ENCODE measurements around the gene NBPF20. TPM values are rescaled to one million over a fixed set of nuclear protein-coding genes. Genes with fewer than 3 reads are reported as not detected.
"Not testable (repeated sequence)": the region's sequence is repeated elsewhere in the genome, so short reads cannot be mapped to it uniquely, and the experiment has no call there.

Gene NBPF20, protein sequence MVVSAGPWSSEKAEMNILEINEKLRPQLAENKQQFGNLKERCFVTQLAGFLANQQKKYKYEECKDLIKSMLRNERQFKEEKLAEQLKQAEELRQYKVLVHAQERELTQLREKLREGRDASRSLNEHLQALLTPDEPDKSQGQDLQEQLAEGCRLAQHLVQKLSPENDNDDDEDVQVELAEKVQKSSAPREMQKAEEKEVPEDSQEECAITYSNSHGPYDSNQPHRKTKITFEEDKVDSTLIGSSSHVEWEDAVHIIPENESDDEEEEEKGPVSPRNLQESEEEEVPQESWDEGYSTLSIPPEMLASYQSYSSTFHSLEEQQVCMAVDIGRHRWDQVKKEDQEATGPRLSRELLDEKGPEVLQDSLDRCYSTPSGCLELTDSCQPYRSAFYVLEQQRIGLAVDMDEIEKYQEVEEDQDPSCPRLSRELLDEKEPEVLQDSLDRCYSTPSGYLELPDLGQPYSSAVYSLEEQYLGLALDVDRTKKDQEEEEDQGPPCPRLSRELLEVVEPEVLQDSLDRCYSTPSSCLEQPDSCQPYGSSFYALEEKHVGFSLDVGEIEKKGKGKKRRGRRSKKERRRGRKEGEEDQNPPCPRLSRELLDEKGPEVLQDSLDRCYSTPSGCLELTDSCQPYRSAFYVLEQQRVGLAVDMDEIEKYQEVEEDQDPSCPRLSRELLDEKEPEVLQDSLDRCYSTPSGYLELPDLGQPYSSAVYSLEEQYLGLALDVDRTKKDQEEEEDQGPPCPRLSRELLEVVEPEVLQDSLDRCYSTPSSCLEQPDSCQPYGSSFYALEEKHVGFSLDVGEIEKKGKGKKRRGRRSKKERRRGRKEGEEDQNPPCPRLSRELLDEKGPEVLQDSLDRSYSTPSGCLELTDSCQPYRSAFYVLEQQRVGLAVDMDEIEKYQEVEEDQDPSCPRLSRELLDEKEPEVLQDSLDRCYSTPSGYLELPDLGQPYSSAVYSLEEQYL (N-terminal part only)
- total RNA-seq, result 1 to 10 TPM; 2.0 to 2.1 TPM
- long read RNA-seq, partial matches to known transcripts, result 11 of 15 reads
- long read RNA-seq, other reads (novel, unspliced or antisense), result 4 of 15 reads

DNA sequence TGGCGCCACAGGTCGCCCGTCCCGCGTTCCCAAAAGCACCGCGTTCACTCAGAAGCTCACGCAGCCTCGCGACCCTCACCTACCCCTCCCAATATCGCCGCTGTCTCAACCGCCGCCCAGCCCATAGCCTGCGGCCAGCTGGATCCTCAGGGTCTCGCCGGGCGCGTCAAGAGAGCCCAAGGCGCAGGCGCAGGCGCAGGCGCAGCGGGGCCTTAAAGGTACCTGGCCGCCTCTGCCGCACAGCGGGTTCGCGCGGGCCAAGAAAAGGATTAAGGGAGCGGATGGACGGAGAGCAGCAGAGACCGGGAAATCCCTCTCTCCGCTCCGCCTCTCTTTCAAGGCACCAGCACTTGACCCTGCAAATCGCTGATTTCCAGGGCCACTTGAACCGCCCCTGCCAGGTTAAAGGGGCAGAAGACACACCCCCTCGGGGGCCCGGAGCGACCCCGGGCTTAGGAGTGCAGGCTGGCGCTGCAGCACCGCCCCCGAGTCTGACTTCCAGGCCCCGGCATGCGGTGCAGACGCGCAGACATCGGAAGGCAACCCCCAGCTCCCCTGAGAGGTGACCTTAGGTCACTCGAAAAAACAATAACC lies at the start of gene NBPF20:
Gene NBPF20 (minus strand): TSS at position 168 of the 594 bp plus-strand sequence. CDS start 20,331 bp downstream, outside the sequence.
- ATAC-seq (peak; percentile 98), DNase-seq (peak; percentile 75 to 85)
- intact Hi-C loops (cut with DNase I, micrococcal nuclease), result no loop called here

GRCh38 chr1:145474837-145475368 lies 49.5 kb upstream of the NBPF20 start:
- DNase-seq; ATAC-seq; intact Hi-C loops (cut with DNase I, micrococcal nuclease): not testable (repeated sequence)

GRCh38 chr1:145472731-145473130 lies 47.3 kb upstream of the NBPF20 start:
- ATAC-seq; intact Hi-C loops (cut with DNase I, micrococcal nuclease); DNase-seq: not testable (repeated sequence)

DNA sequence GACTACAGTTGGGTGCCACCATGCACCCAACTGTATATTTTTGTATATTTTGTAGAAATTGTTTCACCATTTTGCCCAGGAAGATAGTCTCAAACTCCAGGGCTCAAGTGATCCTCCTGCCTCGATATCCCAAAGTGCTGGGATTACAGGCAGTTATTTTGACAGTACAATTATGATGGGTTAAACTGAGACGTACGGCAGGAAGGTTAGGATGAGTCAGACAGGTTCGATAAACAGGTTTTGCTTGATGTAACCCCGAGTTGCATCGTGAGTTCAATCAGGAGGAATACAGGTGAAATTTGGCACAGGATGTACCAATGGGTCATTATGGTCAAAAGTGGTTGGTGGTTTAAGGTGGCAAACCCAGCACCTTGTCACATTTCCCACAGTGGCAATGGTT lies 46.0 kb upstream of the NBPF20 start:
- DNase-seq; intact Hi-C loops (cut with DNase I, micrococcal nuclease); ATAC-seq: not testable (repeated sequence)

GRCh38 chr1:145465405-145466144 lies 40.2 kb upstream of the NBPF20 start:
- DNase-seq, result peak; percentile 56 to 73
- ATAC-seq, result peak; percentile 87
- intact Hi-C loops (cut with DNase I, micrococcal nuclease), result not testable (repeated sequence)

GRCh38 chr1:145464708-145465336 lies 39.4 kb upstream of the NBPF20 start:
- DNase-seq; intact Hi-C loops (cut with DNase I, micrococcal nuclease): not testable (repeated sequence)
- ATAC-seq, result peak; percentile 23

GRCh38 chr1:145464017-145464416 lies 38.6 kb upstream of the NBPF20 start:
- DNase-seq; intact Hi-C loops (cut with DNase I, micrococcal nuclease); ATAC-seq: not testable (repeated sequence)

DNA sequence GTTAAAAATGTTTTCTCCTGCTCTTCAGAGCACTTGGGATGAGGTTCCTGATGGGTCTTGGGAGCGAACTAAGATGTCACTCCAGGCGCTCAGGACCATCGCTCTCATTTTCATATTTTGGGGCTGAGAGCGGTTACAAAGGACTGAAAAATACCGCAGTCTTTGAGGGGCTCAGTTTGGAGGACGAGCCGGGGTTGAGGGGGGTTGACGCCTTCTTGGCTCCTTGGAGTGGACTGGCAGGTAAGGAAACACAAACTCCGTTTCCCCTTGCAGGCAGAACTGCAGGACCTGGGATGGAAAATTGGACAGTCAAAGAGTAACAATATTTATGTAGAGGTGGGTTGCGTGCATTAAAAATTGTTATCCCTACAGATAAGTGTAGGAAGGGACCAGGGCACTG lies 35.3 kb upstream of the NBPF20 start:
- ATAC-seq; intact Hi-C loops (cut with DNase I, micrococcal nuclease): not testable (repeated sequence)

DNA sequence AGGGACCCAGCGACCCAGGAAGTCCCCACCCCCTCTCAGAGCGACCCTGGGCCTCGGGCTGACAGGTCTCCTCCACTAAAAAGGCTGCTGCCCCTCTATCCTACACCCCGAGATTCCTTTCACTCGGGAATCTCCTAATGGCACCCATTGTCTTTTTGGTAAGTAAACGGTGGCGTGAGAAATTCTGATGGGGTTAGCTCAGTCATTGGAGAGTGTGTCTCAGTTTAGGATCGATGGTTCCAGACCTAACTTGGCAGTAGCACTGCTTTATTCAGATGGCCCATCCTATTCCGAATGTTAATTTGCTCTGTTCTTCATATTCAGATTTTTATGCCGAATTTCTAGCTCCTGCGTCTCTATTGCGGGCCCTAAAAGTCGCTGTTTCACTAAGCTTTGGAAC lies 34.6 kb upstream of the NBPF20 start:
- ATAC-seq; intact Hi-C loops (cut with DNase I, micrococcal nuclease); DNase-seq: not testable (repeated sequence)

More for the DNA sequence above, 35.3 kb upstream of the NBPF20 start:
- DNase-seq, result not testable (repeated sequence)

GRCh38 chr1:145459591-145459990 lies 34.2 kb upstream of the NBPF20 start:
- DNase-seq; ATAC-seq; intact Hi-C loops (cut with DNase I, micrococcal nuclease): not testable (repeated sequence)

DNA sequence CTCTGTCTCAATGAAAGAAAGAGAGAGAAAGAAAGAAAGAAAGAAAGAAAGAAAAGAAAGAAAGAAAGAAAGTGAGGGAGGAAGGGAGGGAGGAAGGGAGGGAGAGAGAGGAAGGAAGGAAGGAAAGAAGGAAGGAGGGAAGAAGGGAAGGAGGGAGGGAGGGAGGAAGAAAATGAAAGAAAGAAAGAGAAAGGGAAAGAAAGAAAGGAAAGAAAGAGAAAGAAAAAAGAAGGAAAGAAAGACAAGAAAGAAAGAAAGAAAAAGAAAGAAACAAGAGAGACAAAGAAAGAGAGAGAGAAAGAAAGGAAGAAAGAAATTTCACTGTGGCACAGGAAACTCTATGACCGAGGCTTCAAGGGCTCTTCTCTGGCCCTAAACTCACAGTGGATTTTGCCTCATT lies 33.7 kb upstream of the NBPF20 start:
- ATAC-seq; DNase-seq; intact Hi-C loops (cut with DNase I, micrococcal nuclease): not testable (repeated sequence)

DNA sequence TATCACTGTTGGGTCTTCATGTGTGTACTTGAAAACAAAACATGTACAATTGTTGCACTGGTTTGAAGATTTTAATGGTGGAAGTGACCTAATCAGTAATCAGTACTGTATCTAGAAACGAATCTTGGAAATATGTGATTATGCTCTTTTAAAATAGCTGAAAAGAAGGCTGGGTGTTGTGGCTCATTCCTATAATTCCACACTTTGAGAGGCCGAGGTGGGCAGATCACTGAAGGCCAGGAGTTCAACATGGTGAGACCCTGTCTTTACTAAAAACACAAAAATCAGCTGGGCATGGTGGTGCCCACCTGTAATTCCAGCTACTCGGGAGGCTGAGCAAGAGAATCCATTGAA lies 29.4 kb upstream of the NBPF20 start:
- DNase-seq; intact Hi-C loops (cut with DNase I, micrococcal nuclease); ATAC-seq: not testable (repeated sequence)

GRCh38 chr1:145453873-145454823 lies 28.7 kb upstream of the NBPF20 start:
- ATAC-seq; intact Hi-C loops (cut with DNase I, micrococcal nuclease); DNase-seq: not testable (repeated sequence)

GRCh38 chr1:145452506-145452905 lies 27.1 kb upstream of the NBPF20 start:
- intact Hi-C loops (cut with DNase I, micrococcal nuclease); ATAC-seq; DNase-seq: not testable (repeated sequence)

GRCh38 chr1:145451914-145452313 lies 26.5 kb upstream of the NBPF20 start:
- peak; percentile 44 for ATAC-seq
- intact Hi-C loops (cut with DNase I, micrococcal nuclease), result not testable (repeated sequence)

DNA sequence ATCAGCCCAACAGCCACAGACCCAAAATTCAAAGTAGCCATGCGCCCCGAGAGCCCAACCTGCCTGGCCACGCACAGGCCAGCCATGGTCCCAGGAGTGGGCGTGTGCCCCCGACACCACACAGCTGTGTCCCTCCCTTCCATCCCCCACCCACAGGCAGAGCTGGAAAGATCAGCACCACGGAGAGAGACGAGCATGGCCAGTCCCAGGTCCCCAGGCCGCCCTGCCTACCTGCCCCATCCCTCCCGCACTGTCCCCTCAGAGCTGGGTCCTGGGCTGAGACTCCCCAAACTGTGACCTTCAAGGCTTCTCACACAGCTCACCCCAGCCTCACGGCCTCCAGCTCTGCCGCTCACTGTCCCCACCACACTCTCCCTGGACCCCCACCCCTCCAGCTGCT lies 19.8 kb upstream of the NBPF20 start:
- ATAC-seq; intact Hi-C loops (cut with DNase I, micrococcal nuclease); DNase-seq: not testable (repeated sequence)

More at GRCh38 chr1:145451914-145452313, 26.5 kb upstream of the NBPF20 start:
- peak in 1 of 2 donors; percentile 17 for DNase-seq
